ENCODE results near the gene OPN5. TPM values are rescaled to one million over a fixed set of nuclear protein-coding genes. Genes with fewer than 3 reads are reported as not detected.
"Not testable (repeated sequence)": the region's sequence is repeated elsewhere in the genome, so short reads cannot be mapped to it uniquely, and the experiment has no call there.

OPN5 gene
- not detected in 2 replicates for total RNA-seq

- intact Hi-C loops (cut with micrococcal nuclease) = no loop called here
Measured at GRCh38 chr6:47781732-47782131, at the start of gene OPN5. Gene OPN5, plus strand, starts transcription at chr6:47782032. Its CDS starts 35 bp downstream, at chr6:47782067.

GRCh38 chr6:47733879-47734558 is 47.8 kb upstream of the OPN5 start:
- intact Hi-C loops (cut with micrococcal nuclease) = loop anchor here (1.0 kb wide), 2 partner anchors 103 to 320 kb away; no protein-coding TSS in a partner anchor

- intact Hi-C loops (cut with micrococcal nuclease) = loop anchor here (1.0 kb wide), 2 partner anchors 104 to 321 kb away; no protein-coding TSS in a partner anchor
Measured at GRCh38 chr6:47734831-47735481, 46.9 kb upstream of the OPN5 start.

GRCh38 chr6:47736083-47736700 is 45.6 kb upstream of the OPN5 start:
- intact Hi-C loops (cut with micrococcal nuclease) = no loop called here

- intact Hi-C loops (cut with micrococcal nuclease) = no loop called here
Measured at GRCh38 chr6:47737406-47737805, 44.4 kb upstream of the OPN5 start.

GRCh38 chr6:47740714-47741113 is 41.1 kb upstream of the OPN5 start:
- intact Hi-C loops (cut with micrococcal nuclease) = no loop called here

- intact Hi-C loops (cut with micrococcal nuclease) = no loop called here
Measured at GRCh38 chr6:47741807-47742206, 40.0 kb upstream of the OPN5 start.

- intact Hi-C loops (cut with micrococcal nuclease) = no loop called here
Measured at GRCh38 chr6:47743744-47744143, 38.1 kb upstream of the OPN5 start.

GRCh38 chr6:47745269-47745668 is 36.6 kb upstream of the OPN5 start:
- intact Hi-C loops (cut with micrococcal nuclease) = not testable (repeated sequence)

- intact Hi-C loops (cut with micrococcal nuclease) = no loop called here
Measured at GRCh38 chr6:47749757-47750156, 32.1 kb upstream of the OPN5 start.

GRCh38 chr6:47752801-47753200 is 29.0 kb upstream of the OPN5 start:
- intact Hi-C loops (cut with micrococcal nuclease) = no loop called here

GRCh38 chr6:47759364-47759763 is 22.5 kb upstream of the OPN5 start:
- intact Hi-C loops (cut with micrococcal nuclease) = no loop called here

GRCh38 chr6:47762502-47762901 is 19.3 kb upstream of the OPN5 start:
- intact Hi-C loops (cut with micrococcal nuclease) = no loop called here

GRCh38 chr6:47766445-47766844 is 15.4 kb upstream of the OPN5 start:
- intact Hi-C loops (cut with micrococcal nuclease) = no loop called here

GRCh38 chr6:47767102-47767501 is 14.7 kb upstream of the OPN5 start:
- intact Hi-C loops (cut with micrococcal nuclease) = no loop called here

- intact Hi-C loops (cut with micrococcal nuclease) = no loop called here
Measured at GRCh38 chr6:47769982-47770381, 11.8 kb upstream of the OPN5 start.

- intact Hi-C loops (cut with micrococcal nuclease) = no loop called here
Measured at GRCh38 chr6:47772359-47772758, 9.5 kb upstream of the OPN5 start.

GRCh38 chr6:47773005-47773404 is 8.8 kb upstream of the OPN5 start:
- intact Hi-C loops (cut with micrococcal nuclease) = no loop called here

- intact Hi-C loops (cut with micrococcal nuclease) = loop anchor here (1.0 kb wide), 2 partner anchors 149 to 366 kb away; no protein-coding TSS in a partner anchor
Measured at GRCh38 chr6:47780510-47781356, 1.1 kb upstream of the OPN5 start.

GRCh38 chr6:47785182-47785581 is 3.4 kb downstream of the OPN5 start:
- intact Hi-C loops (cut with micrococcal nuclease) = loop anchor here (5.0 kb wide), 2 partner anchors 982 to 1822 kb away; no protein-coding TSS in a partner anchor

Measured in T-helper 2 cell treated with Interferon-gamma antibody and Interleukin-4, amounts not matched to agents 100 ng/mL and 5 ng/mL, for 36 hours (primary cell).